Endothelial cell of umbilical vein (primary cell): ENCODE data around the gene EFHD2. TPM values are rescaled to one million over a fixed set of nuclear protein-coding genes. Genes with fewer than 3 reads are reported as not detected.

ENCODE experiments used
- BruUV-seq: library from RNA; stranded (reverse); fragments of 400-500 nt; replicated peaks from 2 replicates; lab custom pipeline; 2021; lab: Mats Ljungman, UMichigan
- CTCF ChIA-PET: fragments of 300-600, 350-600 bp; sonication (Branson Sonifier 250); formaldehyde crosslinking; loops from one replicate; lab custom pipeline; 2021; ENCODE audit warnings: antibody characterized with exemption, inconsistent platforms; lab: Charles Lee
- POLR2A ChIA-PET: fragments of 300-600, 350-600 bp; sonication (Branson Sonifier 250); formaldehyde crosslinking; loops from one replicate; lab custom pipeline; 2021; ENCODE audit warnings: antibody characterized with exemption, inconsistent platforms; lab: Charles Lee
- DNase-seq: peaks from one replicate; pipeline ENCODE4 v3.0.0-alpha.2; 2011; ENCODE audit warnings: low read depth, low spot score
- FAIRE-seq: peaks from 2 replicates; lab custom pipeline; 2011; peaks lifted over from hg19 to GRCh38; lab: Jason Lieb, UNC
- H2AFZ ChIP-seq: 2 replicates; pipeline ENCODE4 v1.6.0; 2012; ENCODE audit warnings: low read depth, low read length, control low read depth, inconsistent platforms
- H3K27ac ChIP-seq: 2 replicates; pipeline ENCODE4 v1.5.1; 2011; ENCODE audit warnings: low read depth, mild to moderate bottlenecking, control low read depth, low read length, moderate library complexity; ENCODE audit not compliant: insufficient read depth
- H3K27me3 ChIP-seq, 2 experiments: 2 replicates each; pipeline versions ENCODE4 v1.6.0 to v1.6.1; 2011; ENCODE audit warnings: low read length in 2 of 2, mixed read lengths in 1 of 2; ENCODE audit not compliant: control insufficient read depth in 2 of 2, insufficient read depth in 2 of 2
- H3K36me3 ChIP-seq, 2 experiments: 2 replicates in 1 of 2; 3 replicates in 1 of 2; pipeline ENCODE4 v1.5.1; 2011; ENCODE audit warnings: low read length in 2 of 2, mild to moderate bottlenecking in 1 of 2, moderate library complexity in 1 of 2; ENCODE audit not compliant: control insufficient read depth in 2 of 2, insufficient read depth in 2 of 2; ENCODE audit errors: extremely low read depth in 1 of 2
- H3K4me1 ChIP-seq: 3 replicates; pipeline ENCODE4 v1.5.1; 2011; ENCODE audit warnings: mild to moderate bottlenecking, low read length; ENCODE audit not compliant: control insufficient read depth, insufficient read depth; ENCODE audit errors: extremely low read depth
- H3K4me2 ChIP-seq: 2 replicates; pipeline ENCODE4 v1.6.1; 2011; ENCODE audit warnings: low read length, control low read depth, mixed read lengths; ENCODE audit not compliant: insufficient read depth
- H3K4me3 ChIP-seq, 3 experiments: fragments of 200-600 bp in 1 of 3; sonication (generic), shearing (Covaris generic) in 1 of 3; replicated peaks in 1 of 3; 2 replicates each; pipeline ENCODE4 v1.5.1; 2011 to 2016; ENCODE audit warnings: control low read depth in 3 of 3, low read length in 3 of 3, mild to moderate bottlenecking in 2 of 3, inconsistent platforms in 1 of 3, low read depth in 1 of 3, moderate library complexity in 1 of 3; ENCODE audit not compliant: insufficient read depth in 1 of 3
- H3K79me2 ChIP-seq: 2 replicates; pipeline ENCODE4 v1.6.0; 2012; ENCODE audit warnings: low read length, inconsistent platforms; ENCODE audit not compliant: control insufficient read depth, insufficient read depth
- H3K9ac ChIP-seq: replicated peaks from 2 replicates; pipeline ENCODE3; 2011; ENCODE audit warnings: low read length, control low read depth; ENCODE audit not compliant: insufficient read depth; ENCODE audit errors: extremely low read depth
- H3K9me1 ChIP-seq: replicated peaks from 3 replicates; pipeline ENCODE4 v1.6.0; 2011; ENCODE audit warnings: mild to moderate bottlenecking, low read length; ENCODE audit not compliant: control insufficient read depth, insufficient read depth; ENCODE audit errors: extremely low read depth
- H3K9me3 ChIP-seq: replicated peaks from 2 replicates; pipeline ENCODE4 v1.5.1; 2012; ENCODE audit warnings: low read length, inconsistent platforms; ENCODE audit not compliant: control insufficient read depth, insufficient read depth
- H4K20me1 ChIP-seq: replicated peaks from 2 replicates; pipeline ENCODE3; 2011; ENCODE audit warnings: mild to moderate bottlenecking, low read length; ENCODE audit not compliant: control insufficient read depth, insufficient read depth; ENCODE audit errors: extremely low read depth
- EZH2 ChIP-seq: IDR thresholded peaks from 2 replicates; pipeline ENCODE4 v1.6.1; 2012; ENCODE audit warnings: borderline replicate concordance, low read depth, mild to moderate bottlenecking, moderate library complexity, low read length, inconsistent platforms; ENCODE audit not compliant: severe bottlenecking
- FOS ChIP-seq: IDR thresholded peaks from 2 replicates; pipeline ENCODE4 v1.6.1; 2011; ENCODE audit warnings: mild to moderate bottlenecking, low read length, moderate library complexity, borderline replicate concordance; ENCODE audit not compliant: insufficient read depth
- GATA2 ChIP-seq: IDR thresholded peaks from 2 replicates; pipeline ENCODE4 v1.7.0; 2011; ENCODE audit warnings: low read depth, mild to moderate bottlenecking, moderate library complexity, mixed read lengths, low read length; ENCODE audit not compliant: insufficient read length, insufficient read depth
- JUN ChIP-seq: IDR thresholded peaks from 2 replicates; pipeline ENCODE4 v1.6.1; 2011; ENCODE audit warnings: borderline replicate concordance, low read depth; ENCODE audit not compliant: insufficient read length, insufficient read depth
- MYC ChIP-seq: IDR thresholded peaks from one replicate; pipeline ENCODE4 v1.6.1; 2011; ENCODE audit warnings: mild to moderate bottlenecking, low read depth, low read length
- POLR2A ChIP-seq: IDR thresholded peaks from 2 replicates; pipeline ENCODE4 v1.6.1; 2012; ENCODE audit warnings: low read depth, mild to moderate bottlenecking, control low read depth, low read length
- POLR2AphosphoS5 ChIP-seq: IDR thresholded peaks from 2 replicates; pipeline ENCODE4 v1.6.1; 2012; ENCODE audit warnings: low read depth, mild to moderate bottlenecking, control low read depth, low read length, moderate library complexity; ENCODE audit not compliant: insufficient read depth
- dilution Hi-C: fragments of 300-500 bp; cut with MboI; formaldehyde crosslinking; loops from one replicate; pipeline ENCODE4 v1.15.0; 2019; ENCODE audit warnings: low sequenced_read_pairs; ENCODE audit not compliant: extremely low pct_ligation_motif_present
- intact Hi-C: fragments of 100-400 bp; cut with micrococcal nuclease; formaldehyde crosslinking; loops from one replicate; pipeline ENCODE4 v1.10.0; 2022
- polyA plus RNA-seq, 4 experiments: library from polyadenylated mRNA; depleted of rRNA in 3 of 4; stranded (reverse) in 3 of 4; unstranded in 1 of 4; fragments of >200 nt; gene quantifications; 2 replicates each; pipeline versions ENCODE4 v1.2.1 to v1.2.3, GENCODE V29; 2011 to 2012; ENCODE audit warnings: missing spikeins in 1 of 4
- total RNA-seq: library from RNA; stranded (reverse); gene quantifications from 2 replicates; pipeline ENCODE4 v1.2.3, GENCODE V29; 2021
- TF ChIP-seq, protein P1 (sequence below), 2 donors: IDR thresholded peaks; 1 replicate in 1 of 2; 2 replicates in 1 of 2; pipeline ENCODE4 v1.5.1; 2011; ENCODE audit warnings: low read length in 2 of 2, mild to moderate bottlenecking in 2 of 2, moderate library complexity in 2 of 2, control low read depth in 1 of 2, inconsistent platforms in 1 of 2, low read depth in 1 of 2; ENCODE audit not compliant: insufficient read depth in 1 of 2; ENCODE audit errors: extremely low read depth in 1 of 2
- TF ChIP-seq, protein P2 (sequence below): IDR thresholded peaks from 2 replicates; pipeline ENCODE4 v1.6.1; 2011; ENCODE audit not compliant: insufficient read depth, insufficient read length

Gene EFHD2
- total and polyA plus RNA-seq, 2 donors (not counting 3 experiments of a cell fraction or from before 2014, with no cell fraction given) = 50.2 to 73.5 TPM

DNA sequence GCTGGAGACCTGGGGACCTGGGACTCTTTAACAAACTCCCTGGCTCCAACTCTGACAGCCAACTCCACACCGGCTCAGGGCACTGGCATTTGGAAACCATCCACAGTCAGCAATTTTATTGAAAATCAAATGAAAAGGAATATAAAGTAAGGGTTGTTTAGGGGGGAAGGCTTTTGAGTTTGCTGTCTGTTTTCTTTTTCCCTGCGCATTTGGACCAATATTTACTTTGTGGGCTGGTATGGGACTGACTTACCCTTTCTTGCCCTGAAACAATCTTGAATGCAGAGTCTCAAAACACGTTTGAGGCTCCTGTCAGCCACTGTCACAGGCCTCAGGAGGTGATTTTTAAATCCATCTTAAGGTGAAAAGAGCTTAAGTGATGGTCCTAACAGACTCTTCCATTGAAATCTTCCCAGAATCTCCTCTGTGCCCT, 15.4 kb upstream of the EFHD2 start:
- no TSS peak for BruUV-seq
- CTCF ChIA-PET = interaction anchor here (1.1 to 1.5 kb wide), 2 partner anchors 11 to 37 kb away, joined by 3 to 5 read pairs; no protein-coding TSS in a partner anchor

More for the DNA sequence above, 15.4 kb upstream of the EFHD2 start:
- Histone ChIP-seq H3K4me1 (no peaks in the 10 kb centered on the region), H3K9me1 (no peaks in the 10 kb centered on the region), H3K4me2 (no peak overlapping the region), H3K27ac (no peak overlapping the region), H3K4me3 (no peak overlapping the region), H3K9ac (no peak overlapping the region), H3K36me3 (no peaks in the 10 kb centered on the region), H4K20me1 (no peaks in the 10 kb centered on the region), H3K27me3 (no peaks in the 10 kb centered on the region), H3K9me3 (no peaks in the 10 kb centered on the region), H3K79me2 (no peaks in the 10 kb centered on the region), H2AFZ (no peak overlapping the region)
- intact Hi-C loops = no loop called here
- no peak for FAIRE-seq
- TF ChIP-seq, protein P1, sequence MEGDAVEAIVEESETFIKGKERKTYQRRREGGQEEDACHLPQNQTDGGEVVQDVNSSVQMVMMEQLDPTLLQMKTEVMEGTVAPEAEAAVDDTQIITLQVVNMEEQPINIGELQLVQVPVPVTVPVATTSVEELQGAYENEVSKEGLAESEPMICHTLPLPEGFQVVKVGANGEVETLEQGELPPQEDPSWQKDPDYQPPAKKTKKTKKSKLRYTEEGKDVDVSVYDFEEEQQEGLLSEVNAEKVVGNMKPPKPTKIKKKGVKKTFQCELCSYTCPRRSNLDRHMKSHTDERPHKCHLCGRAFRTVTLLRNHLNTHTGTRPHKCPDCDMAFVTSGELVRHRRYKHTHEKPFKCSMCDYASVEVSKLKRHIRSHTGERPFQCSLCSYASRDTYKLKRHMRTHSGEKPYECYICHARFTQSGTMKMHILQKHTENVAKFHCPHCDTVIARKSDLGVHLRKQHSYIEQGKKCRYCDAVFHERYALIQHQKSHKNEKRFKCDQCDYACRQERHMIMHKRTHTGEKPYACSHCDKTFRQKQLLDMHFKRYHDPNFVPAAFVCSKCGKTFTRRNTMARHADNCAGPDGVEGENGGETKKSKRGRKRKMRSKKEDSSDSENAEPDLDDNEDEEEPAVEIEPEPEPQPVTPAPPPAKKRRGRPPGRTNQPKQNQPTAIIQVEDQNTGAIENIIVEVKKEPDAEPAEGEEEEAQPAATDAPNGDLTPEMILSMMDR (IDR thresholded peaks at IDR 0.05; ENCODE audit: extremely low read depth in 1 of 2, insufficient read depth in 1 of 2, low read depth in 1 of 2, low read length in 2 of 2) = no peak
- TF ChIP-seq JUN (no peak), FOS (no peak), MYC (no peak), POLR2AphosphoS5 (no peak), POLR2A (no peak), GATA2 (no peak), EZH2 (no peak)
- TF ChIP-seq, protein P2, sequence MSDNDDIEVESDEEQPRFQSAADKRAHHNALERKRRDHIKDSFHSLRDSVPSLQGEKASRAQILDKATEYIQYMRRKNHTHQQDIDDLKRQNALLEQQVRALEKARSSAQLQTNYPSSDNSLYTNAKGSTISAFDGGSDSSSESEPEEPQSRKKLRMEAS = no peak
- dilution Hi-C loops = no loop called here
- POLR2A ChIA-PET = no interaction called here
- no peak for DNase-seq
